Prostate gland (tissue), 2 donors: ENCODE data around the gene CXCL6.

Source experiments
- POLR2A ChIP-seq: fragments of 450-650 bp; IDR thresholded peaks from one replicate; pipeline ENCODE4 v1.6.1; 2016; ENCODE audit warnings: antibody characterized with exemption, mild to moderate bottlenecking
- POLR2AphosphoS5 ChIP-seq: sonication (generic); formaldehyde crosslinking; IDR thresholded peaks from one replicate; pipeline ENCODE4 v1.6.1; 2017; ENCODE audit warnings: antibody characterized with exemption
- TF ChIP-seq, protein P1 (sequence below), 4 experiments: fragments of 200-600 bp in 2 of 4; fragments of 450-650 bp in 2 of 4; sonication (generic) in 2 of 4; IDR thresholded peaks; 1 replicate in 3 of 4; 2 replicates in 1 of 4; pipeline ENCODE4 v1.5.1; 2016 to 2019; ENCODE audit warnings: antibody characterized with exemption in 4 of 4, mild to moderate bottlenecking in 2 of 4, moderate library complexity in 2 of 4

DNA sequence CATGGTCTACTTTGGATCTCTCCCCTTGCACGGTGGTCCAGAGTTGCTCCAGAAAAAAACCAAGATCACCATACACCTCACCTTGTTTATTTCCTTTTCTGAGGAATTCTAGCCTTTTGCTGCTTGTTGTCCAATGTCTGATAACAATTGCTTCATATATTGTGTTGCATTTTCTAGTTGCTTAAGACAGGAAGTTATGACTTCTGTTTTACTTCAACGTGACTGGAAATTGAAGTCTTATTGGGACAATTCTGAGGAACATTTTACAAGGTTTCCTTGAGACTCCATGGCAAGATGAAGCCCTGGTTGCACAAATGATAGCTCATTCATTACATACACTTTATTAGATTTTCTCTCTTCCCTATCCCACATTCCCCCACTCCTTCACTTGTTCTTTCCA, 37.9 kb downstream of the CXCL6 start:
- TF ChIP-seq, protein P1, sequence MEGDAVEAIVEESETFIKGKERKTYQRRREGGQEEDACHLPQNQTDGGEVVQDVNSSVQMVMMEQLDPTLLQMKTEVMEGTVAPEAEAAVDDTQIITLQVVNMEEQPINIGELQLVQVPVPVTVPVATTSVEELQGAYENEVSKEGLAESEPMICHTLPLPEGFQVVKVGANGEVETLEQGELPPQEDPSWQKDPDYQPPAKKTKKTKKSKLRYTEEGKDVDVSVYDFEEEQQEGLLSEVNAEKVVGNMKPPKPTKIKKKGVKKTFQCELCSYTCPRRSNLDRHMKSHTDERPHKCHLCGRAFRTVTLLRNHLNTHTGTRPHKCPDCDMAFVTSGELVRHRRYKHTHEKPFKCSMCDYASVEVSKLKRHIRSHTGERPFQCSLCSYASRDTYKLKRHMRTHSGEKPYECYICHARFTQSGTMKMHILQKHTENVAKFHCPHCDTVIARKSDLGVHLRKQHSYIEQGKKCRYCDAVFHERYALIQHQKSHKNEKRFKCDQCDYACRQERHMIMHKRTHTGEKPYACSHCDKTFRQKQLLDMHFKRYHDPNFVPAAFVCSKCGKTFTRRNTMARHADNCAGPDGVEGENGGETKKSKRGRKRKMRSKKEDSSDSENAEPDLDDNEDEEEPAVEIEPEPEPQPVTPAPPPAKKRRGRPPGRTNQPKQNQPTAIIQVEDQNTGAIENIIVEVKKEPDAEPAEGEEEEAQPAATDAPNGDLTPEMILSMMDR (IDR thresholded peaks at IDR 0.05): no peak
- TF ChIP-seq POLR2A (no peak), POLR2AphosphoS5 (no peak)
